Activated naive CD4-positive, alpha-beta T cell (primary cell): ENCODE measurements around the gene URB1.
"Not testable (repeated sequence)": the region's sequence is repeated elsewhere in the genome, so short reads cannot be mapped to it uniquely, and the experiment has no call there.

Experiments
- DNase-seq, 4 experiments: peaks; one replicate each; lab custom pipeline; 2025; lab: John Stamatoyannopoulos, UW

URB1 gene

GRCh38 chr21:32282992-32283391 lies 109.8 kb downstream of the URB1 start:
- no peak for DNase-seq

GRCh38 chr21:32281531-32281930 lies 111.3 kb downstream of the URB1 start:
- no peak for DNase-seq

- no peak for DNase-seq
These were observed 113.5 kb downstream of the URB1 start for GRCh38 chr21:32279377-32279680.

GRCh38 chr21:32278518-32279376 lies 114.1 kb downstream of the URB1 start, which contains the start of gene MIS18A:
Gene MIS18A, minus strand, starts transcription at chr21:32279049. Its CDS starts 35 bp downstream, at chr21:32279014.
- peak; percentile 94 to 98 (median 96) for DNase-seq

GRCh38 chr21:32278103-32278502 lies 114.7 kb downstream of the URB1 start:
- DNase-seq = no peak

GRCh38 chr21:32276671-32277070 lies 116.1 kb downstream of the URB1 start:
- no peak for DNase-seq

- DNase-seq = no peak
These were observed 122.1 kb downstream of the URB1 start for GRCh38 chr21:32270748-32271147.

GRCh38 chr21:32265321-32265720 lies 127.5 kb downstream of the URB1 start:
- not testable (repeated sequence) for DNase-seq

- DNase-seq = no peak
These were observed 130.9 kb downstream of the URB1 start for GRCh38 chr21:32261929-32262328.
